ENCODE results near the gene LSAMP. TPM values are rescaled to one million over a fixed set of nuclear protein-coding genes. Genes with fewer than 3 reads are reported as not detected.

The LSAMP gene
- total and polyA plus RNA-seq, 2 donors (not counting 3 experiments of a cell fraction or from before 2014, with no cell fraction given), result not detected

GRCh38 chr3:116423374-116423773, 21.9 kb downstream of the LSAMP start:
- no peak overlapping the region for H3K27ac ChIP-seq (ENCODE audit: insufficient read depth, low read depth, low read length)
- no peaks in the 10 kb centered on the region for H3K79me2 ChIP-seq (ENCODE audit: control insufficient read depth, insufficient read depth, low read length)
- no peak overlapping the region for H3K4me2 ChIP-seq (ENCODE audit: insufficient read depth, low read length)
- H2AFZ ChIP-seq (ENCODE audit: low read depth, low read length), result no peak overlapping the region
- dilution Hi-C loops (cut with MboI; ENCODE audit: extremely low pct_ligation_motif_present, low sequenced_read_pairs) (no loop called here), intact Hi-C loops (cut with micrococcal nuclease) (no loop called here)
- H3K4me1 ChIP-seq (ENCODE audit: control insufficient read depth, extremely low read depth, insufficient read depth, low read length), result no peaks in the 10 kb centered on the region
- FAIRE-seq (no peak), DNase-seq (ENCODE audit: low read depth, low spot score) (no peak)
- no peaks in the 10 kb centered on the region for H3K36me3 ChIP-seq (ENCODE audit: control insufficient read depth in 2 of 2, extremely low read depth in 1 of 2, insufficient read depth in 2 of 2, low read length in 2 of 2)
- no peak overlapping the region for H3K9ac ChIP-seq (replicated peaks; ENCODE audit: extremely low read depth, insufficient read depth, low read length)
- H3K27me3 ChIP-seq (ENCODE audit: control insufficient read depth in 2 of 2, insufficient read depth in 2 of 2, low read length in 2 of 2), result no peaks in the 10 kb centered on the region
- TF ChIP-seq POLR2AphosphoS5 (IDR thresholded peaks at IDR 0.05; ENCODE audit: insufficient read depth, low read depth, low read length) (no peak), MYC (IDR thresholded peaks at IDR 0.05; ENCODE audit: low read depth, low read length) (no peak), MAX (IDR thresholded peaks at IDR 0.05; ENCODE audit: insufficient read depth, insufficient read length) (no peak), JUN (IDR thresholded peaks at IDR 0.05; ENCODE audit: borderline replicate concordance, insufficient read depth, insufficient read length, low read depth) (no peak), GATA2 (IDR thresholded peaks at IDR 0.05; ENCODE audit: insufficient read depth, insufficient read length, low read depth, low read length) (no peak), FOS (IDR thresholded peaks at IDR 0.05; ENCODE audit: borderline replicate concordance, insufficient read depth, low read length) (no peak), POLR2A (IDR thresholded peaks at IDR 0.05; ENCODE audit: low read depth, low read length) (no peak), CTCF (IDR thresholded peaks at IDR 0.05; ENCODE audit: extremely low read depth in 1 of 2, insufficient read depth in 1 of 2, low read depth in 1 of 2, low read length in 2 of 2) (no peak), EZH2 (IDR thresholded peaks at IDR 0.05; ENCODE audit: borderline replicate concordance, low read depth, low read length, severe bottlenecking) (no peak)
- POLR2A ChIA-PET, result no interaction called here
- H3K4me3 ChIP-seq (replicated peaks in 1 of 3; ENCODE audit: insufficient read depth in 1 of 3, low read depth in 1 of 3, low read length in 3 of 3), result no peak overlapping the region
- no TSS peak for BruUV-seq (replicated peaks)
- no peaks in the 10 kb centered on the region for H4K20me1 ChIP-seq (replicated peaks; ENCODE audit: control insufficient read depth, extremely low read depth, insufficient read depth, low read length)
- peaks cover 2% of the 10 kb centered on the region for H3K9me3 ChIP-seq (replicated peaks; ENCODE audit: control insufficient read depth, insufficient read depth, low read length)
- CTCF ChIA-PET, result no interaction called here
- no peaks in the 10 kb centered on the region for H3K9me1 ChIP-seq (replicated peaks; ENCODE audit: control insufficient read depth, extremely low read depth, insufficient read depth, low read length)
